Measurements from ENCODE around the gene TSGA10IP. TPM values are rescaled to one million over a fixed set of nuclear protein-coding genes. Genes with fewer than 3 reads are reported as not detected.

TSGA10IP gene
- total and polyA plus RNA-seq, 2 experiments from 2014 or later: 1.6 to 2.0 TPM

GRCh38 chr11:65921033-65921555 is 24.2 kb upstream of the TSGA10IP start:
- no peaks in the 10 kb centered on the region for H3K9me3 Mint-ChIP-seq
- Histone ChIP-seq H3K27me3 (ENCODE audit: insufficient read depth) (no peaks in the 10 kb centered on the region), H3K4me3 (no peak overlapping the region), H3K9me2 (ENCODE audit: insufficient read depth) (no peaks in the 10 kb centered on the region), H4K20me1 (replicated peaks; ENCODE audit: insufficient read depth) (no peaks in the 10 kb centered on the region), H3K79me2 (replicated peaks; ENCODE audit: insufficient read depth) (peaks cover 7% of the 10 kb centered on the region), H3K36me3 (ENCODE audit: insufficient read depth) (no peaks in the 10 kb centered on the region; the same call in 1 of the 2 replicates), H3F3A (replicated peaks; ENCODE audit: low read depth) (0 out of 2 replicates have a peak, but pooled peaks cover 4% of the 10 kb centered on the region), H2AFZ (no peak overlapping the region), H3K27ac (ENCODE audit: low read depth) (no peak overlapping the region), H3K4me2 (no peak overlapping the region), H3K4me1 (ENCODE audit: insufficient read depth) (peaks cover 5% of the 10 kb centered on the region; the same call in 1 of the 2 replicates)
- H3K4me3 Mint-ChIP-seq: peak overlapping the region; percentile 87; the same call in 2 of the 3 replicates
- DNase-seq (ENCODE audit: low spot score) (no peak), ATAC-seq (no peak)
- peaks cover 15% of the 10 kb centered on the region for H3K27me3 Mint-ChIP-seq (ENCODE audit: insufficient read depth, low read depth, poor library complexity)
- no peak for TF ChIP-seq ETS1 (IDR thresholded peaks at IDR 0.05)
- no peak for TF ChIP-seq CTCF (conservative IDR thresholded peaks at IDR 0.05; ENCODE audit: low read depth in 2 of 2)
- TF ChIP-seq ZNF114 (CRISPR knock-in tag; IDR thresholded peaks at IDR 0.05): no peak
- no peak for TF ChIP-seq EZH2 (IDR thresholded peaks at IDR 0.05; ENCODE audit: low read depth, unreplicated experiment)
- TF ChIP-seq ZNF462 (CRISPR knock-in tag; IDR thresholded peaks at IDR 0.05): no peak
- TF ChIP-seq JUNB (IDR thresholded peaks at IDR 0.05; ENCODE audit: unreplicated experiment): no peak
- TF ChIP-seq REST (IDR thresholded peaks at IDR 0.05; ENCODE audit: unreplicated experiment): no peak
- no peak for TF ChIP-seq POLR2AphosphoS5 (IDR thresholded peaks at IDR 0.05; ENCODE audit: low read depth)
- TF ChIP-seq CREB1 (CRISPR knock-in tag; IDR thresholded peaks at IDR 0.05; ENCODE audit: low read depth): no peak
- TF ChIP-seq NANOG (IDR thresholded peaks at IDR 0.05; ENCODE audit: borderline replicate concordance): no peak
- TF ChIP-seq EZH2phosphoT487 (IDR thresholded peaks at IDR 0.05; ENCODE audit: unreplicated experiment): no peak
- TF ChIP-seq ZNF331 (CRISPR knock-in tag; IDR thresholded peaks at IDR 0.05; ENCODE audit: low read depth): no peak
- TF ChIP-seq STAT1 (IDR thresholded peaks at IDR 0.05; ENCODE audit: unreplicated experiment): no peak
- H3K27ac Mint-ChIP-seq: no peak overlapping the region
- no peaks in the 10 kb centered on the region; the same call in 2 of the 3 replicates for H3K4me1 Mint-ChIP-seq
- peaks cover 21% of the 10 kb centered on the region for H3K36me3 Mint-ChIP-seq (ENCODE audit: low read depth)
